Adipose tissue (tissue), 3 donors: Measurements from ENCODE around the gene SMARCD3. TPM values are rescaled to one million over a fixed set of nuclear protein-coding genes. Genes with fewer than 3 reads are reported as not detected.

Source experiments
- H3K27ac ChIP-seq: one replicate; pipeline ENCODE4 v1.5.1; 2013; ENCODE audit warnings: low read depth, low read length
- WGBS, 3 donors: extraction: QIAGEN DNeasy Blood & Tissue Kit; methylation state at CpG; one replicate each; pipeline ENCODE4 v1.1.7; 2013; 5-methylcytosine and 5-hydroxymethylcytosine counted together
- polyA plus RNA-seq, 3 donors: library from polyadenylated mRNA; stranded (reverse); fragments of 200-250 nt; gene quantifications; one replicate each; pipeline ENCODE4 v1.2.3, GENCODE V29; 2013
- donor health status: healthy with polysubstance abuse.
- donor health status: Bipolar disorder and iron deficiency.
- donor health status: healthy.

SMARCD3 gene
- polyA plus RNA-seq, 3 donors = 10.8 to 44.8 (median 32.2) TPM

- 52 to 73% (median 68%) methylated on average over 10 of the region's 10 CpGs for WGBS, 3 donors
Measured at GRCh38 chr7:151228024-151228866, 20.2 kb downstream of the SMARCD3 start.

GRCh38 chr7:151226875-151227782 lies 21.4 kb downstream of the SMARCD3 start, which contains the start of gene ABCF2:
Gene ABCF2, minus strand, starts transcription at chr7:151227205. Its CDS starts 747 bp downstream, at chr7:151226458.
- 0 to 1% (median 0%) methylated on average over 68 of the region's 68 CpGs for WGBS, 3 donors
- H3K27ac ChIP-seq = peak within 1 kb of the TSS; percentile 18

More at GRCh38 chr7:151228024-151228866, 20.2 kb downstream of the SMARCD3 start:
- H3K27ac ChIP-seq = no peak overlapping the region

GRCh38 chr7:151226560-151226874 lies 22.0 kb downstream of the SMARCD3 start:
- WGBS, 3 donors = 0 to 2% (median 2%) methylated on average over 15 of the region's 15 CpGs
- H3K27ac ChIP-seq = peak overlapping the region; percentile 18

GRCh38 chr7:151225948-151226510 lies 22.5 kb downstream of the SMARCD3 start:
- 46 to 54% (median 46%) methylated on average over 8 of the region's 8 CpGs for WGBS, 3 donors
- H3K27ac ChIP-seq = no peak overlapping the region

GRCh38 chr7:151223728-151224127 lies 24.8 kb downstream of the SMARCD3 start:
- 93 to 97% (median 95%) methylated on average over 14 of the region's 14 CpGs for WGBS, 3 donors

GRCh38 chr7:151218170-151218569 lies 30.3 kb downstream of the SMARCD3 start:
- WGBS, 3 donors = 93 to 94% (median 94%) methylated on average over 9 of the region's 9 CpGs
- no peak overlapping the region for H3K27ac ChIP-seq

More at GRCh38 chr7:151223728-151224127, 24.8 kb downstream of the SMARCD3 start:
- no peak overlapping the region for H3K27ac ChIP-seq

- 89 to 98% (median 95%) methylated on average over 5 of the region's 5 CpGs for WGBS, 3 donors
- H3K27ac ChIP-seq = no peak overlapping the region
Measured at GRCh38 chr7:151215396-151215795, 33.1 kb downstream of the SMARCD3 start.

- 71 to 82% (median 79%) methylated on average over 3 of the region's 3 CpGs for whole genome bisulfite sequencing, 3 donors
- no peak overlapping the region for H3K27ac ChIP-seq
Measured at GRCh38 chr7:151213826-151214225, 34.7 kb downstream of the SMARCD3 start.

GRCh38 chr7:151212626-151213025 lies 35.9 kb downstream of the SMARCD3 start:
- whole genome bisulfite sequencing, 3 donors = 81 to 89% (median 84%) methylated on average over 5 of the region's 5 CpGs
- no peak overlapping the region for H3K27ac ChIP-seq

GRCh38 chr7:151211155-151211772 lies 37.2 kb downstream of the SMARCD3 start:
- WGBS, 3 donors = 70 to 89% (median 84%) methylated on average over 3 of the region's 3 CpGs
- no peak overlapping the region for H3K27ac ChIP-seq

- H3K27ac ChIP-seq = no peak within 1 kb of the TSS
- WGBS, 3 donors = 64 to 87% (median 84%) methylated on average over 17 of the region's 17 CpGs
Measured at GRCh38 chr7:151210087-151210854, 38.2 kb downstream of the SMARCD3 start, which contains the start of gene H2BK1. Gene H2BK1, minus strand, starts transcription at chr7:151210488. Its CDS starts 170 bp downstream, at chr7:151210318.

GRCh38 chr7:151209588-151209987 lies 38.9 kb downstream of the SMARCD3 start:
- H3K27ac ChIP-seq = no peak overlapping the region
- WGBS, 3 donors = 79 to 84% (median 79%) methylated on average over 6 of the region's 6 CpGs

- WGBS, 3 donors = 57 to 77% (median 72%) methylated on average over 9 of the region's 9 CpGs
- no peak overlapping the region for H3K27ac ChIP-seq
Measured at GRCh38 chr7:151208253-151208862, 40.1 kb downstream of the SMARCD3 start.

GRCh38 chr7:151207804-151208203 lies 40.7 kb downstream of the SMARCD3 start:
- no peak overlapping the region for H3K27ac ChIP-seq
- 30 to 78% (median 71%) methylated on average over 12 of the region's 12 CpGs for WGBS, 3 donors

GRCh38 chr7:151207315-151207714 lies 41.2 kb downstream of the SMARCD3 start:
- 45 to 65% (median 46%) methylated on average over 9 of the region's 9 CpGs for WGBS, 3 donors
- H3K27ac ChIP-seq = no peak overlapping the region

- H3K27ac ChIP-seq = no peak overlapping the region
- WGBS, 3 donors = 35 to 64% (median 36%) methylated on average over 9 of the region's 9 CpGs
Measured at GRCh38 chr7:151206914-151207313, 41.6 kb downstream of the SMARCD3 start.

GRCh38 chr7:151205730-151206129 lies 42.8 kb downstream of the SMARCD3 start:
- H3K27ac ChIP-seq = no peak overlapping the region
- WGBS, 3 donors = 57 to 69% (median 69%) methylated on average over 6 of the region's 6 CpGs
